GM18861 (cell line): ENCODE data around the gene CALD1.
A peak's percentile ranks its signal among the peaks of the same experiment; 100 is the strongest.

ENCODE experiments used
- ATAC-seq: cut with Tn5 transposase; IDR thresholded peaks from one replicate; pipeline ENCODE4 v1.9.1; 2021; ENCODE audit not compliant: unreplicated experiment

Gene CALD1

DNA sequence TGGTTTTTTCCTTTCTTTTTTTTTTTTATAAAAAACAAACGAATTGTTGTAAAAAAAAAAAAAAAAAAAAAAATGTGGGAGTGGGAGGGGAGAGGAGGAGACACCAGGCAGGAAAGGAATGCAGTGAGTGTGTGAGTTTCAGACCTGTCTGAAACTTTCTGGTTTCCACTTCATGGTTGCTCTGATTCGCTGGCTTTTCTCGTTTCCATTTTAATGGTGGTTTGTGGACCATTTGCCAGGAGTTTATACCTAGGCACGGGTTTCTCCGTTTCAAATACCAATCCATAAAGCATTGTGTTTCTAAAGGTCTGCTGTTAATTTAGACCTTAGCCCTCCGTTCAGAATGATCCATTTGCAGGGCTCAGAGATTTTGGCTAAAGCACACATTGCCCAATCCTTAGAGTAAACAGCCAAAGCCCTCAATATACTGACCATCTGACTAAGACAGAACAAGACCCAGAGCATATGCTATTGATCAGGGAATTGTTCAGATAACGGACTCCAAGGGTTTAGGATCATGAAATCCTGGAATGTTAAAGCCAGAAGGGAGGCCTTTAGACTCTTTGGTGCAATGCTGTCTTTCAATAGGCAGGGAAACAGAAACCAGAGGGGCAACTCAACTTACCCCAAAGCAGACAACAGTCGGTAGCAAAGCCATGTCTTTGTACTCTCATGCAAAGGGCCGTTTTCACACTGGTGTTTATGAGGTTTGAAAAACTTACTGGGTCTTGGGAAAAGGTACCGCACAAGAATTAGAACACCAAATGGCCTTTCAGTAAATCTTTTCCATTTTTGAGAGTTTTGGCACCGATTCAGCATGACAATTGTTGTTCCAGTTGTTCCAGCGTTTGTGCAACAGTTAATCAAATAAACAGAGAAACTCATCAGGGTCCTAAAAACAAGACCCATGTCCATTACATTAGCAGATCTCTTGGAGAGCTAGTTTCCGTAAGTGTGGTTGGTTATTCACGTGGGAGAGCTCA lies 112.6 kb downstream of the CALD1 start:
- ATAC-seq = no peak

DNA sequence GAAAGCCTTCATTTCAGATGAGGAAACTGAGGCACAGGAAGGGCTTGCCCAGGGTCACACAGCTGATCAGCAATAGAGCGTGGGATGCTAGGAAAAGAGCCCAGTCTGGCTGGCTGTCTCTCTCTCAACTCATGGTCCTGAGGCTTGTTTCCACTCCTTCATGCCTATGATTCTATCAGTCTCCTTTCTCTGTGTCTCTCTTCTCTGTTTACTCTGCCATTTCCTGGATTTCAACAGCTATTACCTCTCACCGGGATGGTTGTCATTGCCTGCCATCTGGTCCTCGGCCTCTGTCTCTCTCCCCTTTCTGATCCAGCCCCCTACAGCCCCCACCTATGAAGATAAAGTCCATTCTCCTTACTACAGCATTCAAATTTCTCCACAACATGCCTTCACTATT lies 113.5 kb downstream of the CALD1 start:
- no peak for ATAC-seq

DNA sequence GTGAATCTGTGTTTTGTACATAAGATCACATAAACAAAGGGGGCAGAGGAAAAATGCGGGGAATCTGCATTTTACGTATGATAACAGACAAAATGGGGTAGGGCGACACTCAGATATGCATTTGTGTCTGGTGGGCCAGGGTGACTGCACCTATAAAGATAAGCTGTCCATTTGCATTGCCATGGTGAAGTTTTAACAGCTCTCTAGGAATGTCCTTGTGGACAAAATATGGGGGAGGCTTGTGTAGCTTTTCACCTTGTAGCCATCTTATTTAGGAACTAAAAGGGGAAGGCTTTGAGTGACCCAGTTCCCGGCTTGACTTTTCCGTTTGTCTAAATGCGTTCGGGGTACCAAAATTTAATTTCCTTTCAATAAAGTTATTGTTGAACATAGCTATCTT lies 114.5 kb downstream of the CALD1 start:
- ATAC-seq = no peak

DNA sequence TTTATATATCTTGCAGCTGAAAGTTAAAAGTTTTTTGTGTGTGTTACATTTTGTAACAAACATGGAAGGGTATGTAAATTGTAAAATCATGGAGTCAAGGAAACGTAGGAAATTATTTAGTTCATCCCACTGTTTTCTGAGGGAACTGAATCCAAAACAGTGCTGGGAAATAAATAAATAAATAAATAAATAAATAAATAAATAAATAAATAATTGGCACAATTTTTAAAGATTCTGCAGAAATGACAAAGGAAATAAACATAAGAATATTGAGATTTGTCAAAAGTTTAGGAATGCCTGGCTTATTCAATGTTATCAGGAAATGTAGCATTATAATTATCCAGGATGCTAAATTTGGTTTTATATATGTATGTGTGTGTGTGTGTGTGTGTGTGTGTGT lies 115.5 kb downstream of the CALD1 start:
- ATAC-seq = no peak

DNA sequence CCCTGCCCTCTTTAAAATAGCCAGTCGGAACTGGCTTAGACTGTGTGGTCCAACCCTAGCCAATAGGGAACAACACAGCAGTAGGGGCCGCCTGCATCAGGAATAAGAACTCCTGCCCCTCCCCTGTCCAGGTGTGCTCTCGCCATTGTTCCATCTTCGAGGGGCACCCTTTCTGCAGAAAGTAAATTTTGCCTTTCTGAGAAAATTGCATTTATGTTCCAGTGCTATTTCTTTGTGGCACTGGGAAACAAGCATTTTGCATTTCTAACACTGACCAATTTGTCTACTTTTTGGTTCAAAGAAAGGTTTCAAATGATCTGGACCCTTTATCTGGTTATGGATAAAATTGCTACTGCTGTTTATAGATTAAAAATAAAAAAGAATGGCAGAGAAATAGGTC lies 116.6 kb downstream of the CALD1 start:
- ATAC-seq = no peak

DNA sequence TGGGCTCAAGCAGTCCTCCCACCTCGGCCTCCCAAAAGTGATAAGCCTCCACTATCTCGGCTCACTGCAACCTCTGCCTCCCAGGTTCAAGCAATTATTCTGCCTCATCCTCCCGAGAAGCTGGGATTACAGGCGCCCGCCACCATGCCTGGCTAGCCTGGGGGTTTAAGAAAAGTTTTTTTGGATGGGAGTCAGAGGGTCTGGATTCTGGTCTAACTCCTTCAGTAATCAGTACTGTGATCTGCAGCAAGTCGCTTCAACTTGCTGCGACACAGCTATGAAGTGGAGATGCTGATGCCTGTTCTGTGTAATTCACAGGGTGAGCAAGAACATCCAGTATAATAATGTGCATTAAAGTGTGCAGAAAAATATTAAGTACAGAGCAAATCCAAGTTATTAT lies 118.5 kb downstream of the CALD1 start:
- ATAC-seq = no peak

DNA sequence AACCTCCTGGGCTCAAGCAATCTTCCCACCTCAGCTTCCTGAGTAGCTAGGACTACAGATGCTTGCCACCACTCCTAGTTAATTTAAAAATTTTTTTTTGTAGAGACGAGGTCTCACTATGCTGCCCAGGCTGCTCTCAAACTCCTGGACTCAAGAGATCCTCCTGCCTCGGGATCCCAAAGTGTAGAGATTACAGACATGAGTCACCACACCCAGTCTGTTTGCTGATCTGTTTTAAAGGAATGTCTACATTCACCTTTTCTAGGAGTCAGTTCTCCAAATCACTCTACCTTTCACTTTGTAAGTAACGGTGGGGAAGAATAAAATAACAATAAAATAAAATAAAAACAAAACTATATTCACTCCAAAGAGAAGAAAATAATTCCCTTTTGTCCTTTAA lies 120.3 kb downstream of the CALD1 start:
- no peak for ATAC-seq

DNA sequence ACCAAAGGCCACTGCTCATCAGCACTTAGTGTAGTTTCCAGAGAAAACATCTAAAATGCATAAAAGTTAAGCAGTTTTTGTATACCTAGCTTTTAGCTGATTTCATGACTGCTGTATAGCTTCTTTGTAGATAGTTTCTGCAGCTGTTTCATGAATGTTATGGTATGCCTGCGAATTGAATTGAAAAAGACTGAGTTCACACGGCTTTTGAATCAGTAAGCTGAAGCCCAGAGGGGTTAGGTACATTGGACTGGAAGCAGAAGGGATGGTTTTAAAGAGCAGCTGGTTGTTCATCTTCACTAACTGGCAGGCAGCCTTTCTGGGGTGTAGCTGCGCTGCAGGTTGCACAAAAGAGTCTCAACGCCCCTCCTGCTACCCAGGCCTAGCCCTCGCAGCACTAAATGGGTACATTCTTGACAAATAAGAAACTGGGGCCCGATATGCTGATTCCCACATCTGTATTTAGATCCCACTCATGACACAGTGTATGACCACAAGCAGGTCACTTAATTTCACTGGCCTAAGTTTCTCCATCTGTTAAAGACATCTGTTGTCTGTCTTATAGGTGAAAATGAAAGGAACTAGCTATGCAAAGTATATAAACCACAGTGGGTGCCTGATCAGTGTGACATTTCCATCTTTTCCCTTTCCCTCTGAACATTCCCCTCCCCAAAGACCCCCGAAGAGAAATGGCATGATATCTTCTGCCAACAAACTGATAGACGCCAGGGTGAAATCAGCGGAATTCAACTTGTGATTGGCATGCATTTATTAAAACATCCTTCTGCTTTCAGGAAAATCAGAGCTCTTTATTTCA lies 120.9 kb downstream of the CALD1 start:
- peak; percentile 89 for ATAC-seq

DNA sequence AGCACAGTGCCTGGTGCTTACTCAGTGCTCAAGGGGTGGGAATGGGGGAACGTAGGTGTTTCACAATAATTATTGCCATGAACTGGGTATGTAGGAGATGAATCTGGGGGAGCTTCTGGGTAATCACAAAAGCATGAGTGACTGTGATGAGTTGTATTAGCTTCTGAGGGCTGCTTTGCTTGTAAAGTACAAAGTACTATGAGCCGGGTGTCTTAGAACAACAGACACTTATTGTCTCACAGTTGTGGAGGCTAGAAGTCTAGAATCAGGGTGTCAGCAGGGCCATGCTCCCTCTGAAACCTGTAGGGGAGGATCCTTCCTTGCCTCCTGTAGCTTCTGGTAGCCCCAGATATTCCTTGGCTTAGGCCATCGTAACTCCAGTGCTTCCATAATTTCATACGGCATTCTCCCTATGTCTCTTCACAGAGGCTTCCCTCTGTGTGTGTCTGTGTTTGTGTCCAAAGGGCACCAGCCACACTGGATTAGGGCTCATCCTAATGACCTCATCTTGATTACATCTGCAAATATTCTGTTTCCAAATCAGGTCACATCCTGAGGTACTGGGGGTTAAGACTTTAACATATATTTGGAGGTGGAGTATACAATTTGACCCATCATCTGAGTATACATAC lies 122.1 kb downstream of the CALD1 start:
- ATAC-seq = no peak

DNA sequence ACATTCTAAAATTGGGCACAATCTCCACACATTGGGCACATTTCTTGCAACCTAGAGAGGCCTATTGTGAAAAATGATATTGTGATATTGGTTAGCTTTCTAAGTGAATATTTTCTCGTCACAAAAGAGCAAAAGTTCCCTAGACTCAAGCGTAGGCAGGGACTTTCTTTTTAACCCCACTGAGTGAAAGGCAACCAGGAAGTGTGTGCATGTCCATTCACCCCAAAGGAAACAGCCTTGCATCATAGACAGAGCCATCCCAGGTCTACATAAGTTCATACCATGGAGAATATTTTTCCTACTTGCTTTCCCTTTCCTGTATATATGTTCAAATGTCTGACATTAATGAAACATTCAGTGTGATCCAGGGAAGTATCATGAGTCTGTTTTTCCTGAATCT lies 122.6 kb downstream of the CALD1 start:
- ATAC-seq = no peak

DNA sequence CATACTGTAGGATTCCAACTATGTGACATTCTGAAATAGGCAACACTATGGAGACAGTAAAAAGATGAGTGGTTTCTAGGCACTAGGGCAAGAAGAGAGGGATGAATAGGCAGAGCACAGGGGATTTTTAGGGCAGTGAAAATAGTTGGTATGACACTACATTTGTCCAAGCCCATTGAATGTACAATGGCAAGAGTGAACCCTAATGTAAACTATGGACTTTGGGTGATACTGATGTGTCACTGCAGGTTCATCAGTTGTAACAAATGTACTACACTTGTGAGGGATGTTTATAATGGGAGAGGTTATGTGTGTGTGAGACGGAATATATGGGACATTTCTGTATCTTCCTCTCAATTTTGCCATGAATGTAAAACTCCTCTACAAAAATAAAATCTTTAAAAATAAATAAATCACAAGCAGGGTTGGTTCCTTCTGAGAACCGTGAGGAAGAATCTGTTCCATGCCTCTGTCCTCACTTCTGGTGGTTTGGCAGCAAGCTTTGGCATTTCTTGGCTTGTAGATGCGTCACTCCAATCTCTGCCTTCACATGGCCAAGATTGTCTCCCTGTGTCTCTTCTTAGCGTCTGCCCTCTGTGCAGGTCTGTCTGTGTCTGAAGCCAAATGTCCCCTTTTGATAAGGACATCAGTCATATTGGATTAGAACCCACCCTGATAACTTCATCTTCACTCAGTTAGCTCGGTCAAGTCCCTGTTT lies 123.8 kb downstream of the CALD1 start:
- no peak for ATAC-seq

DNA sequence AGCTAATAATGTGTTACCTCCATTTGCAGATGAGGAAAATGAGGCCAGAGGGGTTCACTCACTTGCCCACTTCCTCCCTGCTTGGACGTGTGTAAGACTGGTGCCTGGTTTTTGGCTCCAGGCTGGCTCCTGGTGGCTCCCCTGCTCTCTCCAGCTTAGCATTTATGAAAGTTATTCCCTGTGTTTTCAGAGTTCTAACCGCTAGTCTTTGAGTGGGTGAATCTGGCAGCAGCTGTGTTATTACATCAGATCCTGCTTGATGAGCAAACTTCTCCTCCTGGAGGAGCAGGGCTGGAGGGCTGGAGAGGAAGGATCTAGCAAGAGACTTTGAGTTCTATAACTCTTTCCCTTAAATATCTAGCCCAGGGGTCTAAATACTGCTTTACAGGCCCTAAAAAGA lies 125.9 kb downstream of the CALD1 start:
- ATAC-seq = no peak

DNA sequence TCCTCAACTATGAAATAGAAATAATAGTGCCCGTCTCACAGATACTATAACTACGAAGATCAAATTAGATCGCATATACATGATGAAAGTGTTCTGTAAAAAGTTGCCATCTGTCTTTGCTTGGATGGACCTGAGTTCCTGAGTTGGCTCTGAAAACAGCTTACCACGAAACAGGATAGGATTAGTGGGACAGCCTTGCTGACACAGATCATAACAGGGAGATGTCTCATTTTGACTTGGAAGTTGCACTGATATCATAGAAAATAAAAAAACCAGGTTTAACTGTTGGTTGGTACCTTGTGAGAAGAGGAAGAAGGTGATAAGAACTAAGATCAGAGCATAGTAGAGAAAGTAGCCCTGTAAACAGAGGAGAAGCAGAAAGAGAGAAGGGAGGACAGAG lies 127.6 kb downstream of the CALD1 start:
- ATAC-seq = no peak

DNA sequence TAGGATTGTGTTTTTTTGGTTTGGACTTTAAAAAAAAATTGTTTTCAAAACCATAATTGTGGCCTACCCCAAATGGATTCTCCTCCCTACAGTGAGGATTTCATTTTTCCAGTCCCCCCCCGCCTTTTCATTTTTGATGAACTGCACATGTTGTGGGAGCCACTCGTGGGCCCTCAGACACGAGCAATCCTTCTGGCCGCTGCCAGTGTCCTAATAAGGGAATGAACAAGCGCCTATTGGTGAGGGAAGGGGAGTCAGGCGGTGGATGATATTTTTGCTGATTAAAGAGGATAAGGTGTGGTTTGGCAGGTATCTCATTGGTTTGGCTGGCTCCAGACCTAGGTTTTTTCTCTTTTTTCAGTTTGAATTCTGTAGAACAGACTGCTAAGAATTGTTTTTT lies 128.2 kb downstream of the CALD1 start:
- no peak for ATAC-seq

DNA sequence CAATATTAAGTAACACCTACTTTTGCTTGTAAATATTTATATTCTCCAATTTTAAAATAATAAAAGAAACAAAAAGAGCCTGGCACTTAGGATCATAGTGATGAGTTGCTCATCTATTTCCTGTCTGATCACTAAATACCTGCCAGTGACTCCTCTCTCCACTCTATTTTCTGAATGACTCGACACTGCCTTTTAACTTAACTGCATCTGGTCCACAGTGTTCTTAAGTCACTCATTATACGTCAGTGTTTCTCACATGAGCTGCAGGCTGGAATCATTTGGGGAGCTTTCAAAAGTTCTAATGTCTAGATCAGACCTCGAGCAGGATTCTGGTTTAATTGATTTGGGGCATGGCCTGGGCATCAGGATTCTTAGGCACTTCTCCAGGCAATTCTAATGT lies 128.9 kb downstream of the CALD1 start:
- ATAC-seq = peak; percentile 55

DNA sequence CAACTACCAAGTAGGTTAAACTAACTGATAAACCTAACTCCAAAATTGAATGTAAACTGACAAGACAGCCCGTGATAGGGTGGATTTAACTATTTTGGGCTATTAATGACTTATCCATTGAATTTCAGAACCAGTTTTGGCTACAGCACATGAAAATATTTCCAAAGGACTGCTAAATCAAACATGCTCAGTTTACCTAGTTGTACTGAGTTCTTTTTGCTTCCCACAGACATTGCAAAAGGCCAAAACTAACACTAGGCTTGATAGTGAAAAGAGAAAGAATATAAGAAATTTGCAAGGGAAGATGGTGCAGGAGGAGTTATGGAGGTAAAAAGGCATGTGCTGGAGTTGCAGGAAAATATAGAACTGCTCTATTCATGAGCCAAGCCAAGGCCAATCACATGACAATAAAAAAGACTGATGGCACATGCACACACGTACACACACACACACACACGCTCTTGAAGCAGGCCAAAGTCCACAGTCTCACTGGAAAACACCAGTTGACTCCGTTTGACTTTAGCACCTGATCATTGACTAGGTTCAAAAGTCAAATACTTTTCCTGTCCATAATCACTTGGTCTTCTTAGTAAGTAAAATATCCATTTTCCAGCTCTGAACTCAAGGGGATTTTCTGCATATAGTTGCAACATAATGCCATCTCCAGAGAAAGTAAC lies 130.9 kb downstream of the CALD1 start:
- ATAC-seq = no peak

DNA sequence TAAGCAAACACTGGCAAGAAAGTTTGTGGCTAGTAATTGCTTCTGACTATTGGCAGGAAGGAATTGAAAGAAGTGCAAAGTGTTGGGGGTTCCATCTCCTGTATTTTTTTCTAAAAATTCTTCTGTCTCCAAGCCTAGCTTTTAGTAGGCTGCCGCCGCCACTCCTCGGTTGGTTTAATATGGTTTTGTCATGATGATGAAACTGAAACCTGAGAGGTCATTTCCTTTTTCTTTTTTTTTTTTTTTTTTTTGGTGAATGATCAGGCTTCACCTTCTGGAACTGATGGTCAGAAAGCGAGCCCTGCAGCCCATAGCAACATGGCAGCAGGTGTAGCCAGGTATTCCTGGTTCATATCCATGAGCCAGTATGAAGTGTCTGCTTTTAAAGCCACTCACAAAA lies 131.5 kb downstream of the CALD1 start:
- ATAC-seq = no peak

DNA sequence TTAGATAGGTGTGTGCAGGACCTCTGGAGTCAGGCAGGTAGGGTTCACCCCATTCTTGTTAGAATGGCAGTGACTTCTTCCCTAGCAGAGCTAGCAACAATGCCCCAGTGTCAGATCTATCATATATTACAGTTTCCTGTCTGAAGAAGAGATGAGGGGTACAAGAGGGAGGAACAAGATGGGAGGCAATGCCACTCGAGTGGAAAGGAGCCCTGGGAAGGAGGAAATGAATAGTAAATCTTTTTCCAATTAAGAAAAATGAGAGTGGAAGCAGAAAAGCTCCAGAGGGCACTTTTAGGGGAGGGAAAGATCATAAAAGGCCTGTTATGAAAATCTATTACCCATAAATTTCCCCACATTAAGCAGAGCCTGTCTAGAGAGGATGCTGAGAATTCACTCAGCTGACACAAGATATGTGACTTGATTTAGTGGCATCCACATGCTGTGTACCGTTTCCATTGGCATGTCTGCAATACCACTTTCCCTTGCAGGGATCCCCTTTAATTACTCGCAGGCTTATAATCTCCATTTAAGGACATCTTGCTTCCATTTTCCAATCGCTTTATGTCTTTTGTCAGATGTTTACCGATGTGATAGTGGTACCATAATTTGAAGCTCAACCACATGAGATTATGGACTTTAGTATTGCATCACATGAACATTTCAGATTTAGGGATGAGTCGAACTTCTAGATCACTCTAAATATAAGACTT lies 136.9 kb downstream of the CALD1 start:
- no peak for ATAC-seq

DNA sequence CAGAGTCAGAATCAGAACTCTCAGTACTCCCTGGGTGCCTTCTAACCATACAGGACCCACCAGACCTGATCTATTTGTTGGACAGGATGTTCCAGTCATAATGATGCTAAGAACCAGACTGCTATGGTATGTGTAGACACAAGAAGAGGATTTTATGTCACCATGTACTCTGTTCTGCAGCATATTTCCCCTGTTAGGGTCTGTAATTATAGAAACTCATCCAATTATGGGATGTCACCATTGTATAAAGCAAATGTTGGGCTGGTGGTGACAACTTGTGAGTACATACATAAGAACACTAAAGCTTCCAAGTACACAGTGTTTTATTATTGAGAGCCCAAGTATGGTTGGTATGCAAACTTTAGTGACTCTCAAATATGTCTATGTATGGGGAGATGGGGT lies 139.8 kb downstream of the CALD1 start:
- ATAC-seq = peak; percentile 85
